IMR-90 (cell line): ENCODE data around the gene CDK5R1.
"Not testable (repeated sequence)": the region's sequence is repeated elsewhere in the genome, so short reads cannot be mapped to it uniquely, and the experiment has no call there.

Source experiments
- BHLHE40 ChIP-seq: fragments of 150-350 bp; IDR thresholded peaks from 2 replicates; pipeline ENCODE4 v1.6.1; 2016; ENCODE audit warnings: mild to moderate bottlenecking, low read depth, low read length
- CEBPB ChIP-seq: IDR thresholded peaks from 2 replicates; pipeline ENCODE4 v1.6.1; 2012; ENCODE audit warnings: low read depth, low read length, improper control_type of control experiment
- MAFK ChIP-seq: IDR thresholded peaks from 2 replicates; pipeline ENCODE4 v1.6.1; 2012; ENCODE audit warnings: low read depth, low read length, improper control_type of control experiment
- MAZ ChIP-seq: IDR thresholded peaks from 2 replicates; pipeline ENCODE4 v1.6.1; 2012; ENCODE audit warnings: low read depth, mild to moderate bottlenecking, low read length, improper control_type of control experiment, moderate library complexity, borderline replicate concordance
- MXI1 ChIP-seq: IDR thresholded peaks from 2 replicates; pipeline ENCODE4 v1.6.1; 2012; ENCODE audit warnings: low read depth, mild to moderate bottlenecking, low read length, moderate library complexity, borderline replicate concordance
- POLR2A ChIP-seq: IDR thresholded peaks from 2 replicates; pipeline ENCODE4 v1.6.1; 2012; ENCODE audit warnings: mild to moderate bottlenecking, low read depth, low read length
- RAD21 ChIP-seq: IDR thresholded peaks from 2 replicates; pipeline ENCODE4 v1.6.1; 2012; ENCODE audit warnings: low read length, improper control_type of control experiment
- SMC3 ChIP-seq: fragments of 150-350 bp; IDR thresholded peaks from 2 replicates; pipeline ENCODE4 v1.6.1; 2016; ENCODE audit warnings: low read depth, mild to moderate bottlenecking, antibody characterized with exemption, low read length, moderate library complexity
- TF ChIP-seq, protein P1 (sequence below): conservative IDR thresholded peaks from 2 replicates; pipeline ENCODE4 v1.5.1; 2012; ENCODE audit warnings: mild to moderate bottlenecking, low read depth, low read length, improper control_type of control experiment
- TF ChIP-seq, protein P2 (sequence below): fragments of 150-350 bp; IDR thresholded peaks from 2 replicates; pipeline ENCODE4 v1.6.1; 2017; ENCODE audit warnings: mild to moderate bottlenecking, antibody characterized with exemption, low read length, low read depth

DNA sequence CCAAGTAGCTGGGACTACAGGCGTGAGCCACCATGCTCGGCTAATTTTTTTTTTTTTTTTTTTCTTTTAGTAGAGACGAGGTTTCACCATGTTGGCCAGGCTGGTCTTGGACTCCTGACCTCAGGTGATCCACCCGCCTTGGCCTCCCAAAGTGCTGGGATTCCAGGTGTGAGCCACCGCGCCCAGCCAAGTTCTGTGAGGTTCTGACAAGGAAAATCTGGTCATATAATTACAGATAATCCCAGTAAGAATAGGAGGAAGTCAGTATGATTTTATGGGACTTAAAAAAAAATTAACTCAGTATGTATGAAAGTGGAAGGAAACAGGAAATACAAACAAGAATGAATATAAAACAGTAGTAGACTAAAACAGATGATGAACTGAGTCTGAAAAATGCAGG, 36.4 kb upstream of the CDK5R1 start:
- not testable (repeated sequence) for TF ChIP-seq SMC3, POLR2A, CEBPB, MXI1, MAFK, RAD21, MAZ, BHLHE40
- TF ChIP-seq, protein P1, sequence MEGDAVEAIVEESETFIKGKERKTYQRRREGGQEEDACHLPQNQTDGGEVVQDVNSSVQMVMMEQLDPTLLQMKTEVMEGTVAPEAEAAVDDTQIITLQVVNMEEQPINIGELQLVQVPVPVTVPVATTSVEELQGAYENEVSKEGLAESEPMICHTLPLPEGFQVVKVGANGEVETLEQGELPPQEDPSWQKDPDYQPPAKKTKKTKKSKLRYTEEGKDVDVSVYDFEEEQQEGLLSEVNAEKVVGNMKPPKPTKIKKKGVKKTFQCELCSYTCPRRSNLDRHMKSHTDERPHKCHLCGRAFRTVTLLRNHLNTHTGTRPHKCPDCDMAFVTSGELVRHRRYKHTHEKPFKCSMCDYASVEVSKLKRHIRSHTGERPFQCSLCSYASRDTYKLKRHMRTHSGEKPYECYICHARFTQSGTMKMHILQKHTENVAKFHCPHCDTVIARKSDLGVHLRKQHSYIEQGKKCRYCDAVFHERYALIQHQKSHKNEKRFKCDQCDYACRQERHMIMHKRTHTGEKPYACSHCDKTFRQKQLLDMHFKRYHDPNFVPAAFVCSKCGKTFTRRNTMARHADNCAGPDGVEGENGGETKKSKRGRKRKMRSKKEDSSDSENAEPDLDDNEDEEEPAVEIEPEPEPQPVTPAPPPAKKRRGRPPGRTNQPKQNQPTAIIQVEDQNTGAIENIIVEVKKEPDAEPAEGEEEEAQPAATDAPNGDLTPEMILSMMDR: not testable (repeated sequence)
- TF ChIP-seq, protein P2, sequence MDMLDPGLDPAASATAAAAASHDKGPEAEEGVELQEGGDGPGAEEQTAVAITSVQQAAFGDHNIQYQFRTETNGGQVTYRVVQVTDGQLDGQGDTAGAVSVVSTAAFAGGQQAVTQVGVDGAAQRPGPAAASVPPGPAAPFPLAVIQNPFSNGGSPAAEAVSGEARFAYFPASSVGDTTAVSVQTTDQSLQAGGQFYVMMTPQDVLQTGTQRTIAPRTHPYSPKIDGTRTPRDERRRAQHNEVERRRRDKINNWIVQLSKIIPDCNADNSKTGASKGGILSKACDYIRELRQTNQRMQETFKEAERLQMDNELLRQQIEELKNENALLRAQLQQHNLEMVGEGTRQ: not testable (repeated sequence)
